Measurements from ENCODE around the gene NPIPB2. TPM values are rescaled to one million over a fixed set of nuclear protein-coding genes. Genes with fewer than 3 reads are reported as not detected.

Gene NPIPB2
- total and polyA plus RNA-seq, 2 of the 8 experiments (the other 6 are each of a cell fraction or from before 2014, with no cell fraction given): 7.5 to 8.3 TPM

DNA sequence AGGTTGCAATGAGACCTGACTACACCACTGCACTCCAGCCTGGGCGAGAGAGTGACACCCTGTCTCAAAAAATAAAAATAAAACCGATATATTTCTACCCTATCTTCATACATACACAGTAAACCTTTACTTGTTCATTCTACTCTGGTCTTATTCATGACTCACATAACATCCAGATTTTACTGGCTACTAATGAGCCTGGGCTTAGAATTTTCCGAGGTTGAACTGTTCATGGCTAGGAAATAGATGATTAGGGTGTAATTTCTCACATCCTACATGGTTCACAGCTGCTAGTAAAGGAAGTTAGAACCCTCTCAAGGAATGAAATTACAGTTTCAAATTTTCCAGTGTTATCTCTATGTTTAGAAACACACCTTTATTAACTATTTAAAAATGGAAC, 40.8 kb downstream of the NPIPB2 start:
- Histone ChIP-seq H3K23me2 (ENCODE audit: low read depth, low read length) (no peaks in the 10 kb centered on the region), H2AK5ac (ENCODE audit: low read depth, low read length) (no peak overlapping the region), H2BK120ac (replicated peaks; ENCODE audit: low read depth, low read length) (no peak overlapping the region), H3K4ac (replicated peaks; ENCODE audit: insufficient read length, low read depth, low read length) (no peak overlapping the region), H3K27ac (ENCODE audit: low read depth, low read length) (no peak overlapping the region), H3K4me1 (replicated peaks in 1 of 4; ENCODE audit: control insufficient read depth in 3 of 4, insufficient read depth in 4 of 4, low read length in 3 of 4) (no peaks in the 10 kb centered on the region; a peak in 2 of 7 replicates), H3K23ac (ENCODE audit: insufficient read length) (no peak overlapping the region), H3K36me3 (ENCODE audit: control insufficient read depth in 2 of 4, insufficient read depth in 4 of 4, low read length in 3 of 4) (peaks cover 0 to 12% (median 4%) of the 10 kb centered on the region in 4 experiments; a peak in 4 of 8 replicates), H2AFZ (ENCODE audit: low read length) (no peak overlapping the region), H3K9me3 (ENCODE audit: insufficient read depth in 2 of 2, low read depth in 1 of 2, low read length in 1 of 2) (no peaks in the 10 kb centered on the region), H3K18ac (ENCODE audit: extremely low read depth, low read length) (no peak overlapping the region), H3K4me2 (ENCODE audit: insufficient read depth in 1 of 2, low read depth in 2 of 2, low read length in 2 of 2) (no peak overlapping the region), H2BK5ac (ENCODE audit: low read depth, low read length) (no peak overlapping the region), H4K8ac (ENCODE audit: extremely low read depth, insufficient read depth, low read length) (no peak overlapping the region), H2BK15ac (ENCODE audit: low read length) (no peak overlapping the region), H3K27me3 (replicated peaks in 1 of 4; ENCODE audit: control insufficient read depth in 3 of 4, extremely low read depth in 1 of 4, insufficient read depth in 3 of 4, low read length in 3 of 4) (no peaks in the 10 kb centered on the region), H3K9ac (replicated peaks in 1 of 4; ENCODE audit: extremely low read depth in 1 of 4, low read depth in 3 of 4, low read length in 3 of 4) (no peak overlapping the region), H4K91ac (replicated peaks; ENCODE audit: insufficient read length, low read length) (no peak overlapping the region), H2BK12ac (ENCODE audit: low read depth, low read length) (no peak overlapping the region), H4K5ac (ENCODE audit: insufficient read length, low read depth, low read length) (no peak overlapping the region), H3K14ac (ENCODE audit: insufficient read length) (no peak overlapping the region), H3K79me1 (ENCODE audit: low read depth, low read length) (peaks cover 7% of the 10 kb centered on the region), H2BK20ac (ENCODE audit: low read length) (no peak overlapping the region), H3K56ac (replicated peaks; ENCODE audit: insufficient read length, low read depth, low read length) (no peak overlapping the region), H3K79me2 (ENCODE audit: control insufficient read depth in 1 of 2, insufficient read depth in 2 of 2, low read length in 2 of 2) (peaks cover 22 to 86% of the 10 kb centered on the region in 2 experiments; a peak in 3 of 4 replicates), H3K4me3 (ENCODE audit: extremely low read depth in 1 of 4, insufficient read depth in 2 of 4, low read depth in 3 of 4, low read length in 4 of 4) (no peak overlapping the region), H4K20me1 (replicated peaks in 1 of 2; ENCODE audit: control insufficient read depth in 1 of 2, insufficient read depth in 2 of 2, low read length in 2 of 2) (peaks cover 0 to 23% of the 10 kb centered on the region in 2 experiments)
- POLR2A ChIA-PET (ENCODE audit: partially characterized antibody): no interaction called here
- FAIRE-seq (no peak), DNase-seq (ENCODE audit: low read depth in 1 of 2, low spot score in 2 of 2) (no peak)
- CTCF ChIA-PET (ENCODE audit: partially characterized antibody): no interaction called here
- WGBS, 2 experiments (ENCODE audit: extremely low coverage in 1 of 2, insufficient coverage in 1 of 2, insufficient read length in 1 of 2, insufficient replicate concordance in 2 of 2, low coverage in 1 of 2, low lambda C conversion rate in 2 of 2, missing lambda C conversion rate in 1 of 2): 89 to 100% methylated on average over 1 to 3 of the region's 3 CpGs
- TF ChIP-seq MAFK (IDR thresholded peaks at IDR 0.05; ENCODE audit: low read depth, low read length) (no peak), BRCA1 (IDR thresholded peaks at IDR 0.05; ENCODE audit: low read depth, low read length) (no peak), RXRA (IDR thresholded peaks at IDR 0.05; ENCODE audit: insufficient read depth, low read depth, low read length) (no peak), CEBPB (IDR thresholded peaks at IDR 0.05; ENCODE audit: low read depth, low read length) (no peak), GABPA (IDR thresholded peaks at IDR 0.05; ENCODE audit: borderline replicate concordance, insufficient read depth, low read length) (no peak), BACH1 (IDR thresholded peaks at IDR 0.05; ENCODE audit: low read length) (no peak), CTBP2 (IDR thresholded peaks at IDR 0.05; ENCODE audit: borderline replicate concordance, insufficient read depth, insufficient read length, low read length) (no peak), POLR2A (IDR thresholded peaks at IDR 0.05; ENCODE audit: control extremely low read depth in 1 of 2, low read depth in 2 of 2, low read length in 2 of 2) (no peak), USF2 (IDR thresholded peaks at IDR 0.05; ENCODE audit: low read length) (no peak), SRF (IDR thresholded peaks at IDR 0.05; ENCODE audit: low read depth, low read length) (no peak)
- TF ChIP-seq, protein P1, sequence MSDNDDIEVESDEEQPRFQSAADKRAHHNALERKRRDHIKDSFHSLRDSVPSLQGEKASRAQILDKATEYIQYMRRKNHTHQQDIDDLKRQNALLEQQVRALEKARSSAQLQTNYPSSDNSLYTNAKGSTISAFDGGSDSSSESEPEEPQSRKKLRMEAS (IDR thresholded peaks at IDR 0.05): no peak

Data from H1 (cell line).